GM12878 (cell line): ENCODE measurements around the gene SERINC1.

ENCODE experiments used
- ATF7 ChIP-seq: fragments of 450-650 bp; IDR thresholded peaks from 2 replicates; pipeline ENCODE4 v1.6.1; 2016; ENCODE audit warnings: low read depth, mild to moderate bottlenecking
- JUND ChIP-seq: IDR thresholded peaks from 2 replicates; pipeline ENCODE4 v1.6.1; 2012; ENCODE audit warnings: low read depth, mild to moderate bottlenecking, low read length, improper control_type of control experiment, moderate library complexity
- MXI1 ChIP-seq: fragments of 150-350 bp; IDR thresholded peaks from 2 replicates; pipeline ENCODE4 v1.6.1; 2011; ENCODE audit warnings: low read depth, mild to moderate bottlenecking, inconsistent platforms, low read length, improper control_type of control experiment
- NRF1 ChIP-seq: conservative IDR thresholded peaks from 2 replicates; pipeline ENCODE4 v1.6.1; 2011; ENCODE audit warnings: mild to moderate bottlenecking, low read depth, low read length, improper control_type of control experiment
- POLR2A ChIP-seq: IDR thresholded peaks from 2 replicates; pipeline ENCODE4 v1.6.1; 2011; ENCODE audit warnings: low read depth, mild to moderate bottlenecking, low read length
- SP1 ChIP-seq: IDR thresholded peaks from one replicate; pipeline ENCODE4 v1.6.1; 2011; ENCODE audit warnings: low read depth, low read length
- STAT3 ChIP-seq: IDR thresholded peaks from 2 replicates; pipeline ENCODE4 v1.6.1; 2011; ENCODE audit warnings: low read depth, low read length, improper control_type of control experiment
- TAF1 ChIP-seq: IDR thresholded peaks from 2 replicates; pipeline ENCODE4 v1.6.1; 2011; ENCODE audit warnings: mild to moderate bottlenecking, low read depth, low read length, borderline replicate concordance
- TCF12 ChIP-seq: IDR thresholded peaks from 2 replicates; pipeline ENCODE4 v1.6.1; 2011; ENCODE audit warnings: low read depth, mild to moderate bottlenecking, low read length
- TF ChIP-seq, protein P1 (sequence below), 3 experiments: IDR thresholded peaks in 2 of 3; conservative IDR thresholded peaks in 1 of 3; 2 replicates each; pipeline ENCODE4 v1.5.1; 2011; ENCODE audit warnings: low read depth in 3 of 3, low read length in 3 of 3, mild to moderate bottlenecking in 3 of 3, control low read depth in 2 of 3, moderate library complexity in 2 of 3, inconsistent platforms in 1 of 3, mixed read lengths in 1 of 3; ENCODE audit not compliant: control insufficient read depth in 2 of 3, insufficient read depth in 1 of 3; ENCODE audit errors: extremely low read depth in 1 of 3
- TF ChIP-seq, protein P2 (sequence below): fragments of 450-650 bp; IDR thresholded peaks from 2 replicates; pipeline ENCODE4 v1.6.1; 2014; ENCODE audit warnings: mild to moderate bottlenecking

DNA sequence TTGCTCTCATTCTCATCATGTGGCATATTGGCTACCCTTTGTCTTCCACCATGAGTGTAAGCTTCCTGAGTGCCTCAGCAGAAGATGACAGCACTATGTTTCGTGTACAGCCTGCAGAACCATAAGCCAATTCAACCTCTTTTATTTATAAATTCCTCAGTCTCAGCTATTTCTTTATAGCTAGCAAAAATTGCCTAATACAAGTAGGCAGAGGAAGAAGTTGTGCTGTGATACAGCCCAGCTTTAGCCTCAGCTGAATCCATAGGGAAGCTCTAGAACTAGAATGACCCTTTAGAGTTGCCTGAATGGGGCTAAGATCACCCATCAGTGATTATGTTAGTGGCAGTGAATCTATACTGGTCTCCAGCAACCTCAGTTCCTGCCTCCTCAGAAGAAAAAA lies 19.0 kb upstream of the SERINC1 start:
- TF ChIP-seq, protein P1, sequence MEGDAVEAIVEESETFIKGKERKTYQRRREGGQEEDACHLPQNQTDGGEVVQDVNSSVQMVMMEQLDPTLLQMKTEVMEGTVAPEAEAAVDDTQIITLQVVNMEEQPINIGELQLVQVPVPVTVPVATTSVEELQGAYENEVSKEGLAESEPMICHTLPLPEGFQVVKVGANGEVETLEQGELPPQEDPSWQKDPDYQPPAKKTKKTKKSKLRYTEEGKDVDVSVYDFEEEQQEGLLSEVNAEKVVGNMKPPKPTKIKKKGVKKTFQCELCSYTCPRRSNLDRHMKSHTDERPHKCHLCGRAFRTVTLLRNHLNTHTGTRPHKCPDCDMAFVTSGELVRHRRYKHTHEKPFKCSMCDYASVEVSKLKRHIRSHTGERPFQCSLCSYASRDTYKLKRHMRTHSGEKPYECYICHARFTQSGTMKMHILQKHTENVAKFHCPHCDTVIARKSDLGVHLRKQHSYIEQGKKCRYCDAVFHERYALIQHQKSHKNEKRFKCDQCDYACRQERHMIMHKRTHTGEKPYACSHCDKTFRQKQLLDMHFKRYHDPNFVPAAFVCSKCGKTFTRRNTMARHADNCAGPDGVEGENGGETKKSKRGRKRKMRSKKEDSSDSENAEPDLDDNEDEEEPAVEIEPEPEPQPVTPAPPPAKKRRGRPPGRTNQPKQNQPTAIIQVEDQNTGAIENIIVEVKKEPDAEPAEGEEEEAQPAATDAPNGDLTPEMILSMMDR (IDR thresholded peaks at IDR 0.05 in 2 of 3, conservative IDR thresholded peaks at IDR 0.05 in 1 of 3; ENCODE audit: control insufficient read depth in 2 of 3, extremely low read depth in 1 of 3, insufficient read depth in 1 of 3, low read depth in 3 of 3, low read length in 3 of 3), result no peak
- TF ChIP-seq, protein P2, sequence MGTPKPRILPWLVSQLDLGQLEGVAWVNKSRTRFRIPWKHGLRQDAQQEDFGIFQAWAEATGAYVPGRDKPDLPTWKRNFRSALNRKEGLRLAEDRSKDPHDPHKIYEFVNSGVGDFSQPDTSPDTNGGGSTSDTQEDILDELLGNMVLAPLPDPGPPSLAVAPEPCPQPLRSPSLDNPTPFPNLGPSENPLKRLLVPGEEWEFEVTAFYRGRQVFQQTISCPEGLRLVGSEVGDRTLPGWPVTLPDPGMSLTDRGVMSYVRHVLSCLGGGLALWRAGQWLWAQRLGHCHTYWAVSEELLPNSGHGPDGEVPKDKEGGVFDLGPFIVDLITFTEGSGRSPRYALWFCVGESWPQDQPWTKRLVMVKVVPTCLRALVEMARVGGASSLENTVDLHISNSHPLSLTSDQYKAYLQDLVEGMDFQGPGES, result no peak
- TF ChIP-seq TAF1, result no peak
- TF ChIP-seq POLR2A, result no peak
- no peak for TF ChIP-seq TCF12
- no peak for TF ChIP-seq JUND
- TF ChIP-seq STAT3, result no peak
- TF ChIP-seq SP1, result no peak
- TF ChIP-seq ATF7, result no peak
- no peak for TF ChIP-seq MXI1
- no peak for TF ChIP-seq NRF1
